WTC11 (cell line): ENCODE results near the gene RNF31. TPM values are rescaled to one million over a fixed set of nuclear protein-coding genes. Genes with fewer than 3 reads are reported as not detected.

Source experiments
- ATAC-seq: fragments of 200-7000 bp; cut with Tn5 transposase; 2 replicates; pipeline ENCODE4 v1.10.0; 2021; ENCODE audit warnings: mild to moderate bottlenecking, moderate library complexity
- CTCF ChIA-PET: fragments of 300-600 bp; sonication (Branson Sonifier 250); formaldehyde crosslinking; loops from one replicate; lab custom pipeline; 2021; ENCODE audit warnings: antibody characterized with exemption; lab: Charles Lee
- POLR2A ChIA-PET: fragments of 350-600 bp; sonication (Branson Sonifier 250); formaldehyde crosslinking; loops from one replicate; lab custom pipeline; 2021; ENCODE audit warnings: antibody characterized with exemption; lab: Charles Lee
- DNase-seq: peaks from one replicate; pipeline ENCODE4 v3.0.0; 2021; ENCODE audit warnings: low spot score
- H3K27ac Mint-ChIP-seq: 2 replicates; pipeline ENCODE4 v1.8.0; 2021; ENCODE audit warnings: mixed read lengths
- H3K27me3 Mint-ChIP-seq: 2 replicates; pipeline ENCODE4 v1.8.0; 2021; ENCODE audit warnings: low read depth, mild to moderate bottlenecking, moderate library complexity, mixed read lengths
- H3K36me3 Mint-ChIP-seq: 2 replicates; pipeline ENCODE4 v1.8.0; 2021; ENCODE audit warnings: mixed read lengths
- H3K4me1 Mint-ChIP-seq: 2 replicates; pipeline ENCODE4 v1.8.0; 2022; ENCODE audit warnings: mixed read lengths
- H3K4me3 Mint-ChIP-seq: 2 replicates; pipeline ENCODE4 v1.8.0; 2021; ENCODE audit warnings: mild to moderate bottlenecking, moderate library complexity, mixed read lengths
- H3K9me3 Mint-ChIP-seq: 2 replicates; pipeline ENCODE4 v1.8.0; 2021; ENCODE audit warnings: mixed read lengths
- ATF3 ChIP-seq: sonication (generic); formaldehyde crosslinking; conservative IDR thresholded peaks from 2 replicates; pipeline ENCODE4 v1.8.1; 2022; ENCODE audit warnings: mild to moderate bottlenecking, missing genetic modification reagents
- ATF6 ChIP-seq: sonication (generic); formaldehyde crosslinking; IDR thresholded peaks from 2 replicates; pipeline ENCODE4 v1.8.1; 2023; ENCODE audit warnings: mild to moderate bottlenecking, missing genetic modification reagents
- CREM ChIP-seq: sonication (generic); formaldehyde crosslinking; IDR thresholded peaks from 2 replicates; pipeline ENCODE4 v1.8.1; 2022; ENCODE audit warnings: mild to moderate bottlenecking, missing genetic modification reagents, moderate library complexity
- E2F1 ChIP-seq: sonication (generic); formaldehyde crosslinking; IDR thresholded peaks from 2 replicates; pipeline ENCODE4 v1.8.0; 2022; ENCODE audit warnings: mild to moderate bottlenecking, missing genetic modification reagents
- EMX1 ChIP-seq: fragments of 250-450 bp; sonication (Bioruptor Pico); IDR thresholded peaks from 2 replicates; pipeline ENCODE4 v1.8.0; 2021; ENCODE audit warnings: mild to moderate bottlenecking
- ERG ChIP-seq: fragments of 250-450 bp; sonication (Bioruptor Pico); IDR thresholded peaks from 2 replicates; pipeline ENCODE4 v1.8.0; 2021; ENCODE audit warnings: mild to moderate bottlenecking
- ETV6 ChIP-seq: sonication (generic); formaldehyde crosslinking; IDR thresholded peaks from 2 replicates; pipeline ENCODE4 v1.8.1; 2022; ENCODE audit warnings: mild to moderate bottlenecking, missing genetic modification reagents
- GRHL2 ChIP-seq: fragments of 250-450 bp; sonication (Bioruptor Pico); IDR thresholded peaks from 2 replicates; pipeline ENCODE4 v1.8.0; 2022; ENCODE audit warnings: mild to moderate bottlenecking, moderate library complexity; ENCODE audit not compliant: insufficient replicate concordance, severe bottlenecking
- HMGA2 ChIP-seq: fragments of 250-450 bp; sonication (Bioruptor Pico); IDR thresholded peaks from 2 replicates; pipeline ENCODE4 v1.4.0; 2021; ENCODE audit warnings: mild to moderate bottlenecking, moderate library complexity
- JAZF1 ChIP-seq: fragments of 250-450 bp; sonication (Bioruptor Pico); IDR thresholded peaks from 2 replicates; pipeline ENCODE4 v1.9.0; 2021; ENCODE audit warnings: moderate library complexity, mild to moderate bottlenecking, inconsistent platforms
- MLX ChIP-seq: sonication (generic); formaldehyde crosslinking; IDR thresholded peaks from 2 replicates; pipeline ENCODE4 v1.8.1; 2023; ENCODE audit warnings: mild to moderate bottlenecking, missing genetic modification reagents, moderate library complexity
- NFATC4 ChIP-seq: fragments of 250-450 bp; sonication (Bioruptor Pico); IDR thresholded peaks from 2 replicates; pipeline ENCODE4 v1.9.0; 2021; ENCODE audit warnings: mild to moderate bottlenecking
- NFE2L1 ChIP-seq: sonication (generic); formaldehyde crosslinking; IDR thresholded peaks from 2 replicates; pipeline ENCODE4 v1.8.1; 2023; ENCODE audit warnings: missing genetic modification reagents
- NR3C1 ChIP-seq: sonication (generic); formaldehyde crosslinking; conservative IDR thresholded peaks from 2 replicates; pipeline ENCODE4 v1.8.1; 2023; ENCODE audit warnings: low read depth, mild to moderate bottlenecking, missing genetic modification reagents
- TEAD4 ChIP-seq: sonication (generic); formaldehyde crosslinking; IDR thresholded peaks from 2 replicates; pipeline ENCODE4 v1.8.0; 2022; ENCODE audit warnings: mild to moderate bottlenecking, missing genetic modification reagents
- ZBTB21 ChIP-seq: sonication (generic); formaldehyde crosslinking; IDR thresholded peaks from 2 replicates; pipeline ENCODE4 v1.8.1; 2023; ENCODE audit warnings: mild to moderate bottlenecking, missing genetic modification reagents, borderline replicate concordance
- ZMAT4 ChIP-seq: fragments of 250-450 bp; sonication (Bioruptor Pico); IDR thresholded peaks from 2 replicates; pipeline ENCODE4 v1.9.0; 2021; ENCODE audit warnings: mild to moderate bottlenecking
- ZNF281 ChIP-seq: sonication (generic); formaldehyde crosslinking; IDR thresholded peaks from 2 replicates; pipeline ENCODE4 v1.8.0; 2023; ENCODE audit warnings: mild to moderate bottlenecking, missing genetic modification reagents
- ZNF416 ChIP-seq: fragments of 250-450 bp; sonication (Bioruptor Pico); IDR thresholded peaks from 2 replicates; pipeline ENCODE4 v1.9.0; 2021; ENCODE audit warnings: mild to moderate bottlenecking, inconsistent platforms
- total RNA-seq: library from RNA; stranded (reverse); gene quantifications from 3 replicates; pipeline ENCODE4 v1.2.3, GENCODE V29; 2021

Gene RNF31
- total RNA-seq, 1 experiment from 2014 or later: 86.2 TPM

- Mint-ChIP-seq H3K27ac (no peak overlapping the region), H3K9me3 (no peaks in the 10 kb centered on the region), H3K4me1 (peaks cover 6% of the 10 kb centered on the region), H3K4me3 (no peak overlapping the region), H3K36me3 (peaks cover 23% of the 10 kb centered on the region), H3K27me3 (no peaks in the 10 kb centered on the region; the same call in 1 of the 2 replicates)
- ATAC-seq: no peak
- no peak for DNase-seq
- ChIA-PET CTCF (interaction anchor here (1.5 kb wide), 1 partner anchor 16 kb away, joined by 6 read pairs; the partner anchor contains the start of gene IRF9), POLR2A (no interaction called here)
- no peak for TF ChIP-seq ZMAT4
- no peak for TF ChIP-seq NR3C1
- TF ChIP-seq E2F1: no peak
- TF ChIP-seq ATF3 (CRISPR knock-in tag): no peak
- no peak for TF ChIP-seq NFE2L1 (CRISPR knock-in tag)
- TF ChIP-seq MLX: no peak
- no peak for TF ChIP-seq HMGA2 (CRISPR knock-in tag)
- no peak for TF ChIP-seq GRHL2
- TF ChIP-seq ERG (CRISPR knock-in tag): no peak
- TF ChIP-seq ZNF416: no peak
- no peak for TF ChIP-seq EMX1 (CRISPR knock-in tag)
- no peak for TF ChIP-seq ZNF281 (CRISPR knock-in tag)
- TF ChIP-seq JAZF1: no peak
- TF ChIP-seq TEAD4: no peak
- no peak for TF ChIP-seq ATF6
- TF ChIP-seq CREM (CRISPR knock-in tag): no peak
- no peak for TF ChIP-seq NFATC4 (CRISPR knock-in tag)
- no peak for TF ChIP-seq ZBTB21 (CRISPR knock-in tag)
- no peak for TF ChIP-seq ETV6 (CRISPR knock-in tag)
Observed at GRCh38 chr14:24177041-24177825, 29.9 kb downstream of the RNF31 start.
